Thyroid gland (tissue), 4 donors: Measurements from ENCODE around the gene SIRPD. TPM values are rescaled to one million over a fixed set of nuclear protein-coding genes. Genes with fewer than 3 reads are reported as not detected.

Experiments used
- DNase-seq, 2 donors: peaks; one replicate each; pipeline ENCODE4 v3.0.0-alpha.2; 2019
- H3K27ac ChIP-seq, 3 donors: fragments of 200-600 bp; sonication (generic); 1 replicate in 2 of 3; 2 replicates in 1 of 3; pipeline ENCODE4 v1.5.1; 2016 to 2019; ENCODE audit warnings: mild to moderate bottlenecking in 1 of 3, moderate library complexity in 1 of 3
- H3K27me3 ChIP-seq: fragments of 200-600 bp; sonication (generic); one replicate; pipeline ENCODE4 v1.5.1; 2019
- H3K36me3 ChIP-seq, 2 donors: fragments of 200-600 bp; sonication (generic); one replicate each; pipeline ENCODE4 v1.5.1; 2016 to 2019
- H3K4me1 ChIP-seq, 2 donors: fragments of 200-600 bp; sonication (generic); one replicate each; pipeline ENCODE4 v1.5.1; 2017 to 2019
- H3K4me3 ChIP-seq, 3 donors: fragments of 200-600 bp; sonication (generic); replicated peaks in 1 of 3; 1 replicate in 2 of 3; 2 replicates in 1 of 3; pipeline ENCODE4 v1.5.1; 2016; ENCODE audit warnings: mild to moderate bottlenecking in 1 of 3
- H3K9me3 ChIP-seq: fragments of 200-600 bp; sonication (generic); one replicate; pipeline ENCODE4 v1.5.1; 2017
- CTCF ChIP-seq, 6 experiments: fragments of 200-600 bp in 3 of 6; fragments of 450-650 bp in 3 of 6; sonication (generic) in 3 of 6; IDR thresholded peaks; one replicate each; pipeline ENCODE4 v1.5.1; 2016 to 2019; ENCODE audit warnings: antibody characterized with exemption in 6 of 6, mild to moderate bottlenecking in 2 of 6, inconsistent platforms in 1 of 6, moderate library complexity in 1 of 6
- POLR2A ChIP-seq, 2 donors: fragments of 450-650 bp; IDR thresholded peaks; one replicate each; pipeline ENCODE4 v1.6.1; 2017; ENCODE audit warnings: antibody characterized with exemption in 2 of 2, mild to moderate bottlenecking in 2 of 2, moderate library complexity in 1 of 2
- WGBS, 2 donors: methylation state at CpG; one replicate each; pipeline ENCODE4 v1.1.5; 2017; 5-methylcytosine and 5-hydroxymethylcytosine counted together
- intact Hi-C: fragments of 100-400 bp; cut with DNase I; formaldehyde crosslinking; loops from one replicate; pipeline ENCODE4 v1.15.1; 2023
- total RNA-seq, 4 donors: library from RNA; depleted of rRNA; stranded (reverse); fragments of >200 nt; gene quantifications; one replicate each; pipeline ENCODE4 v1.2.3, GENCODE V29; 2016

SIRPD gene
- total RNA-seq, 4 donors from 2014 or later: not detected

DNA sequence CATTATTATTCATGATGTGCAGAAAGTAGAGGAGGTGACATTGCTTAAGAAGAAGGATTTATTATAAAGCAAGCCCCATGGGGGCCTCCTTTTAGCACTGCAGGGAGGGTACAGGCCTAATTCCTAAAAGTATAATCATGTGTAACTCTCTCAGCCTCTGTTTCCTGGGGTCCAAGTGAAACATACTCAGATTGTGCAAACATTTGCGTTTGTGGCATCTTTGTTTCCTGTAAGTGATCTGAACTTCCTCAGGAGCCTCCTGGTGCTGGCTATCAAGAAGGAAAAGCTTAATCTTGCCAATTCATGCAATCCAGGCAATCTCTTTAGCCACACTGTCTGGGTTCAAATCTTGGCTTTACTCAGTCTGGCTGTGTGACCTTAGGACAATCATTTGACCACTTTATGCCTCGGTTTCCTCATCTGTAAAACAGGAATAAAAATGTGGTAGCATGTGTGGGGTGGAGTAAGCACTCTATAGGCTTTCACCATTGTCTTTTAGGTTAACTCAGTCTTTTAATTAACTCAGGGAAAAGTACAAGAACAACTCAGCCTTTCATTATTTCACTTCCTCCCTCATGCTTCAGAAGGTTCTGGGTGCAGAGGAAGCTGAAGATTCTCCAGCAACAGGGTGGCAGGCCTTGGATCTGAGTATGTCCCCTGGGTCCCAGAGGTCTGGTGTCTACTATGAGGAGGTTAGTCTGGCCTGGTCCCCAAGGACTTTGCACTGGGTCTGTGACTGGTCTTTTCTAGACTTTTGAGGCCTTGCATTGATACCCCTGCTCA lies 65.5 kb downstream of the SIRPD start:
- no peaks in the 10 kb centered on the region for H3K36me3 ChIP-seq
- DNase-seq: no peak
- H3K27me3 ChIP-seq: no peaks in the 10 kb centered on the region
- no peaks in the 10 kb centered on the region for H3K4me1 ChIP-seq
- no peak for TF ChIP-seq POLR2A (IDR thresholded peaks at IDR 0.05)
- no peak for TF ChIP-seq CTCF (IDR thresholded peaks at IDR 0.05)
- H3K9me3 ChIP-seq: no peaks in the 10 kb centered on the region
- no peak overlapping the region for H3K4me3 ChIP-seq
- 60 to 62% methylated on average over 2 of the region's 2 CpGs for WGBS, 2 donors
- peak overlapping the region in 1 of 3 donors; percentile 30 for H3K27ac ChIP-seq
- intact Hi-C loops: no loop called here

GRCh38 chr20:1491281-1491840 lies 66.1 kb downstream of the SIRPD start, which contains the start of gene SIRPB2:
TSS of gene SIRPB2 (minus strand) at chr20:1491420. CDS start at chr20:1491359, 61 bp downstream.
- DNase-seq: no peak
- intact Hi-C loops: no loop called here
- no peak within 1 kb of the TSS for H3K4me3 ChIP-seq

DNA sequence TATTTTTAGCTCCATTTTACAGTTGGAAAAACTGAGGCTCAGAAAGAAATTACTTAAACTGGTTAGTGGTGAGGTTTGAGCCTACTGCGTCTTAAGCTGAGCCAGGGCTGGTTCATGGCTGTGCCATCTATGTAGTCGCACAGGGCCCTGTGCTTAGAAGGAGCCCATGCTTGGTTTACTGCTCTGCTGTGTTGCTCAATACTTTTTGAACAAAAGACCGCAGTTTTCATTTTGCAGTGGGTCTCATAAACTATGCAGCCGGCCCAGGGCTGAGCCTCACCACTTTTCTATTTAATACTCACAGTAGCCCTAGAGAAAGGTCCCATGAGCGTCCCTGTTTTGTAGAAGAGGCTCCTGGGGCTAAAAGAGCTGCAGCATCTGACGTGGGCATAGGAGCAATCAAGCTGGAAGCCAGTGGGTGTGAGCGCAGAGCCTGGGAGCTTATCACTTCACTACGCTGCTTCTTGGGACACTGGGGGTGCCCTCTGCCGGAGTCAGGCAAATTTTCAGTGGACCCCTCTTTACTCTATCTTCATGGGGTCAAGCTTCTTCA lies 66.8 kb downstream of the SIRPD start:
- intact Hi-C loops: no loop called here
- no peaks in the 10 kb centered on the region for H3K36me3 ChIP-seq
- 73 to 82% methylated on average over 8 to 9 of the region's 9 CpGs for WGBS, 2 donors
- no peak for TF ChIP-seq POLR2A (IDR thresholded peaks at IDR 0.05)
- TF ChIP-seq CTCF (IDR thresholded peaks at IDR 0.05): no peak
- DNase-seq: no peak
- no peak overlapping the region for H3K4me3 ChIP-seq
- no peaks in the 10 kb centered on the region for H3K4me1 ChIP-seq
- no peaks in the 10 kb centered on the region for H3K27me3 ChIP-seq
- no peaks in the 10 kb centered on the region for H3K9me3 ChIP-seq
- H3K27ac ChIP-seq: peak overlapping the region in 1 of 3 donors; percentile 17

More at GRCh38 chr20:1491281-1491840, 66.1 kb downstream of the SIRPD start, which contains the start of gene SIRPB2:
- peak within 1 kb of the TSS in 1 of 3 donors; percentile 30 for H3K27ac ChIP-seq
- WGBS, 2 donors: 63 to 66% methylated on average over 9 to 11 of the region's 11 CpGs
- no peaks in the 10 kb centered on the region for H3K4me1 ChIP-seq
- no peaks in the 10 kb centered on the region for H3K36me3 ChIP-seq
- no peak for TF ChIP-seq CTCF (IDR thresholded peaks at IDR 0.05)
- no peak for TF ChIP-seq POLR2A (IDR thresholded peaks at IDR 0.05)
- no peaks in the 10 kb centered on the region for H3K9me3 ChIP-seq
- no peaks in the 10 kb centered on the region for H3K27me3 ChIP-seq

- intact Hi-C loops: no loop called here
- no peaks in the 10 kb centered on the region for H3K36me3 ChIP-seq
- H3K4me3 ChIP-seq: no peak overlapping the region
- TF ChIP-seq POLR2A (IDR thresholded peaks at IDR 0.05): no peak
- no peak for TF ChIP-seq CTCF (IDR thresholded peaks at IDR 0.05)
- H3K27ac ChIP-seq: no peak overlapping the region
- H3K9me3 ChIP-seq: no peaks in the 10 kb centered on the region
- H3K27me3 ChIP-seq: no peaks in the 10 kb centered on the region
- WGBS, 2 donors: 77 to 78% methylated on average over 6 of the region's 6 CpGs
- no peak for DNase-seq
- no peaks in the 10 kb centered on the region for H3K4me1 ChIP-seq
Measured at GRCh38 chr20:1489764-1490436, 67.6 kb downstream of the SIRPD start.
